ENCODE measurements around the gene CAMKMT.

DNA sequence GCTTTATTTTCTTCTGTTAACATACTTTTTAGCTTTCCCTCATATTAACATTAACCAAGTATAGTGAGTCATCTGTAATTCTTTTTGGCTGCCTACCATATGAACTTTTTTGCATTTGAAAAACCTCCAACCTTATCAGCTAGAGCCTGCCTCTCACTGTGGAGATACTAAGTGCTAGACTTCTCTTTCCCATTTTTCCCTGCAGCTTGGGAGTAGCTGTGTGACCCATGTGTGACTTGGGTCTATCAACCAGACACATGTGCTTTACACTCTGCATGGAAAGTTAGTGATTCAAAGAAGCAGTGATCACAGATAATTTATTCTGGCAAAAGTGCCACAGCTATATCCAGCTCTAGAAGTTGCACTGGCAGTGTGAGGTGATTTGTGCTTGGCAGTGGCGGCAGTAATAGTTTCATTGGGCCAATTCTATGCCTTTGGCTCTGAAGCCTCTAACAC is 36.7 kb upstream of the CAMKMT start:
- TF ChIP-seq, protein P1, sequence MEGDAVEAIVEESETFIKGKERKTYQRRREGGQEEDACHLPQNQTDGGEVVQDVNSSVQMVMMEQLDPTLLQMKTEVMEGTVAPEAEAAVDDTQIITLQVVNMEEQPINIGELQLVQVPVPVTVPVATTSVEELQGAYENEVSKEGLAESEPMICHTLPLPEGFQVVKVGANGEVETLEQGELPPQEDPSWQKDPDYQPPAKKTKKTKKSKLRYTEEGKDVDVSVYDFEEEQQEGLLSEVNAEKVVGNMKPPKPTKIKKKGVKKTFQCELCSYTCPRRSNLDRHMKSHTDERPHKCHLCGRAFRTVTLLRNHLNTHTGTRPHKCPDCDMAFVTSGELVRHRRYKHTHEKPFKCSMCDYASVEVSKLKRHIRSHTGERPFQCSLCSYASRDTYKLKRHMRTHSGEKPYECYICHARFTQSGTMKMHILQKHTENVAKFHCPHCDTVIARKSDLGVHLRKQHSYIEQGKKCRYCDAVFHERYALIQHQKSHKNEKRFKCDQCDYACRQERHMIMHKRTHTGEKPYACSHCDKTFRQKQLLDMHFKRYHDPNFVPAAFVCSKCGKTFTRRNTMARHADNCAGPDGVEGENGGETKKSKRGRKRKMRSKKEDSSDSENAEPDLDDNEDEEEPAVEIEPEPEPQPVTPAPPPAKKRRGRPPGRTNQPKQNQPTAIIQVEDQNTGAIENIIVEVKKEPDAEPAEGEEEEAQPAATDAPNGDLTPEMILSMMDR (conservative IDR thresholded peaks at IDR 0.05 in 1 of 2, IDR thresholded peaks at IDR 0.05 in 1 of 2; ENCODE audit: extremely low read depth in 1 of 2, insufficient read depth in 1 of 2, low read depth in 1 of 2, low read length in 2 of 2): no peak
- TF ChIP-seq EZH2 (IDR thresholded peaks at IDR 0.05; ENCODE audit: borderline replicate concordance, low read length): no peak

All from mammary epithelial cell (primary cell).